ENCODE measurements around the gene NETO2. TPM values are rescaled to one million over a fixed set of nuclear protein-coding genes. Genes with fewer than 3 reads are reported as not detected.

The NETO2 gene
- total and polyA plus RNA-seq, 2 donors (not counting 3 experiments of a cell fraction or from before 2014, with no cell fraction given), result 18.4 to 24.8 TPM

DNA sequence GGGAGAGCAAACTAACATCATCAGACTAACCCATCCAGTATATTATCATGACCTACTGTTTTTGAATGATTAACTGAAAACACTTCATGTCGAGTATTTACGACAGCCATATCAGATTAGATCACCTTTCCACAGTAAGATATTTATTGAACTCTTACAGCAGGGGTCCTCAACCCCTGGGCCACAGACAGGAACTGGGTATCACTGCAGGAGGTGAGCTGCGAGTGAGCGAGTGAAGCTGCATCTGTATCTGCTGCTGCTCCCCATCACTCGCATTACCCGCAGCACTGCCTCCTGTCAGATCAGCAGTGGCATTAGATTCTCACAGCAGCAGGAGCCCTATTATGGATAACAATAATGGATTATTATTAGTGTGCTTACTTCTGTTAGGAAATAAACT is 59.5 kb downstream of the NETO2 start:
- intact Hi-C loops (cut with micrococcal nuclease) (no loop called here), dilution Hi-C loops (cut with MboI; ENCODE audit: extremely low pct_ligation_motif_present, low sequenced_read_pairs) (no loop called here)
- TF ChIP-seq, protein P1, sequence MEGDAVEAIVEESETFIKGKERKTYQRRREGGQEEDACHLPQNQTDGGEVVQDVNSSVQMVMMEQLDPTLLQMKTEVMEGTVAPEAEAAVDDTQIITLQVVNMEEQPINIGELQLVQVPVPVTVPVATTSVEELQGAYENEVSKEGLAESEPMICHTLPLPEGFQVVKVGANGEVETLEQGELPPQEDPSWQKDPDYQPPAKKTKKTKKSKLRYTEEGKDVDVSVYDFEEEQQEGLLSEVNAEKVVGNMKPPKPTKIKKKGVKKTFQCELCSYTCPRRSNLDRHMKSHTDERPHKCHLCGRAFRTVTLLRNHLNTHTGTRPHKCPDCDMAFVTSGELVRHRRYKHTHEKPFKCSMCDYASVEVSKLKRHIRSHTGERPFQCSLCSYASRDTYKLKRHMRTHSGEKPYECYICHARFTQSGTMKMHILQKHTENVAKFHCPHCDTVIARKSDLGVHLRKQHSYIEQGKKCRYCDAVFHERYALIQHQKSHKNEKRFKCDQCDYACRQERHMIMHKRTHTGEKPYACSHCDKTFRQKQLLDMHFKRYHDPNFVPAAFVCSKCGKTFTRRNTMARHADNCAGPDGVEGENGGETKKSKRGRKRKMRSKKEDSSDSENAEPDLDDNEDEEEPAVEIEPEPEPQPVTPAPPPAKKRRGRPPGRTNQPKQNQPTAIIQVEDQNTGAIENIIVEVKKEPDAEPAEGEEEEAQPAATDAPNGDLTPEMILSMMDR (IDR thresholded peaks at IDR 0.05; ENCODE audit: extremely low read depth in 1 of 2, insufficient read depth in 1 of 2, low read depth in 1 of 2, low read length in 2 of 2), result no peak
- TF ChIP-seq, protein P2, sequence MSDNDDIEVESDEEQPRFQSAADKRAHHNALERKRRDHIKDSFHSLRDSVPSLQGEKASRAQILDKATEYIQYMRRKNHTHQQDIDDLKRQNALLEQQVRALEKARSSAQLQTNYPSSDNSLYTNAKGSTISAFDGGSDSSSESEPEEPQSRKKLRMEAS (IDR thresholded peaks at IDR 0.05; ENCODE audit: insufficient read depth, insufficient read length), result no peak
- TF ChIP-seq FOS (IDR thresholded peaks at IDR 0.05; ENCODE audit: borderline replicate concordance, insufficient read depth, low read length) (no peak), EZH2 (IDR thresholded peaks at IDR 0.05; ENCODE audit: borderline replicate concordance, low read depth, low read length, severe bottlenecking) (no peak), MYC (IDR thresholded peaks at IDR 0.05; ENCODE audit: low read depth, low read length) (no peak), GATA2 (IDR thresholded peaks at IDR 0.05; ENCODE audit: insufficient read depth, insufficient read length, low read depth, low read length) (no peak), POLR2A (IDR thresholded peaks at IDR 0.05; ENCODE audit: low read depth, low read length) (no peak), JUN (IDR thresholded peaks at IDR 0.05; ENCODE audit: borderline replicate concordance, insufficient read depth, insufficient read length, low read depth) (no peak), POLR2AphosphoS5 (IDR thresholded peaks at IDR 0.05; ENCODE audit: insufficient read depth, low read depth, low read length) (no peak)
- Histone ChIP-seq H3K9ac (replicated peaks; ENCODE audit: extremely low read depth, insufficient read depth, low read length) (no peak overlapping the region), H3K27ac (ENCODE audit: insufficient read depth, low read depth, low read length) (no peak overlapping the region), H4K20me1 (replicated peaks; ENCODE audit: control insufficient read depth, extremely low read depth, insufficient read depth, low read length) (no peaks in the 10 kb centered on the region), H3K4me1 (ENCODE audit: control insufficient read depth, extremely low read depth, insufficient read depth, low read length) (no peaks in the 10 kb centered on the region), H2AFZ (ENCODE audit: low read depth, low read length) (no peak overlapping the region), H3K9me1 (replicated peaks; ENCODE audit: control insufficient read depth, extremely low read depth, insufficient read depth, low read length) (no peaks in the 10 kb centered on the region), H3K4me2 (ENCODE audit: insufficient read depth, low read length) (no peak overlapping the region), H3K27me3 (ENCODE audit: control insufficient read depth in 2 of 2, insufficient read depth in 2 of 2, low read length in 2 of 2) (no peaks in the 10 kb centered on the region), H3K4me3 (replicated peaks in 1 of 3; ENCODE audit: insufficient read depth in 1 of 3, low read depth in 1 of 3, low read length in 3 of 3) (no peak overlapping the region), H3K79me2 (ENCODE audit: control insufficient read depth, insufficient read depth, low read length) (no peaks in the 10 kb centered on the region), H3K36me3 (ENCODE audit: control insufficient read depth in 2 of 2, extremely low read depth in 1 of 2, insufficient read depth in 2 of 2, low read length in 2 of 2) (peaks cover 0 to 3% of the 10 kb centered on the region in 2 experiments), H3K9me3 (replicated peaks; ENCODE audit: control insufficient read depth, insufficient read depth, low read length) (no peaks in the 10 kb centered on the region)
- DNase-seq (ENCODE audit: low read depth, low spot score) (no peak), FAIRE-seq (no peak)
- no TSS peak for BruUV-seq (replicated peaks)
- ChIA-PET POLR2A (no interaction called here), CTCF (no interaction called here)

All from endothelial cell of umbilical vein (primary cell).